ENCODE measurements around the gene RPS10. TPM values are rescaled to one million over a fixed set of nuclear protein-coding genes. Genes with fewer than 3 reads are reported as not detected.
"Not testable (repeated sequence)": the region's sequence is repeated elsewhere in the genome, so short reads cannot be mapped to it uniquely, and the experiment has no call there.

Gene RPS10
- total and polyA plus RNA-seq, 2 of the 8 experiments (the other 6 are each of a cell fraction or from before 2014, with no cell fraction given), result 2,408 to 11,142 TPM

DNA sequence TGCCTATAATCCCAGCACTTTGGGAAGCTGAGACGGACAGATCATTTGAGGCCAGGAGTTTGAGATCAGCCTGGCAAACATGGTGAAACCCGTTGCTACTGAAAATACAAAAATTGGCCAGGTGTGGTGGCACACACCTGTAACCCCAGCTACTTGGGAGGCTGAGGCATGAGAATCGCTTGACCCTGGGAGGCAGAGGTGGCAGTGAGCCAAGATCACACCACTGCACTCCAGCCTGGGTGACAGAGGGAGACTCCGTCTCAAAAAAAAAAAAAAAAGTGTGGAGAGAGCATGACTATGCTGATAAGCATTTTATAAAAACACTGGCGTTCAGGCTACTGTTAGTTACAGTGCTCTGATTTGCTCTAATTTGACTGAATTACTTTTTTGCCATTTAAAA is 48.3 kb downstream of the RPS10 start:
- H3K9me3 ChIP-seq (ENCODE audit: insufficient read depth in 2 of 2, low read depth in 1 of 2, low read length in 1 of 2); H2BK20ac ChIP-seq (ENCODE audit: low read length); H2AFZ ChIP-seq (ENCODE audit: low read length); H3K23me2 ChIP-seq (ENCODE audit: low read depth, low read length); H3K4me1 ChIP-seq (replicated peaks in 1 of 4; ENCODE audit: control insufficient read depth in 3 of 4, insufficient read depth in 4 of 4, low read length in 3 of 4); H3K4me2 ChIP-seq (ENCODE audit: insufficient read depth in 1 of 2, low read depth in 2 of 2, low read length in 2 of 2); H3K23ac ChIP-seq (ENCODE audit: insufficient read length); H3K27ac ChIP-seq (ENCODE audit: low read depth, low read length); CTCF ChIA-PET (ENCODE audit: partially characterized antibody); H2AK5ac ChIP-seq (ENCODE audit: low read depth, low read length); H2BK12ac ChIP-seq (ENCODE audit: low read depth, low read length); H4K5ac ChIP-seq (ENCODE audit: insufficient read length, low read depth, low read length); H3K18ac ChIP-seq (ENCODE audit: extremely low read depth, low read length); H4K8ac ChIP-seq (ENCODE audit: extremely low read depth, insufficient read depth, low read length); FAIRE-seq; H3K14ac ChIP-seq (ENCODE audit: insufficient read length); H2BK120ac ChIP-seq (replicated peaks; ENCODE audit: low read depth, low read length); H4K91ac ChIP-seq (replicated peaks; ENCODE audit: insufficient read length, low read length); H3K4ac ChIP-seq (replicated peaks; ENCODE audit: insufficient read length, low read depth, low read length); H3K27me3 ChIP-seq (replicated peaks in 1 of 4; ENCODE audit: control insufficient read depth in 3 of 4, extremely low read depth in 1 of 4, insufficient read depth in 3 of 4, low read length in 3 of 4); H2BK15ac ChIP-seq (ENCODE audit: low read length); H2BK5ac ChIP-seq (ENCODE audit: low read depth, low read length); H3K4me3 ChIP-seq (ENCODE audit: extremely low read depth in 1 of 4, insufficient read depth in 2 of 4, low read depth in 3 of 4, low read length in 4 of 4); H3K36me3 ChIP-seq (ENCODE audit: control insufficient read depth in 2 of 4, insufficient read depth in 4 of 4, low read length in 3 of 4); H3K56ac ChIP-seq (replicated peaks; ENCODE audit: insufficient read length, low read depth, low read length); POLR2A ChIA-PET (ENCODE audit: partially characterized antibody); DNase-seq (ENCODE audit: low read depth in 1 of 2, low spot score in 2 of 2); H3K9ac ChIP-seq (replicated peaks in 1 of 4; ENCODE audit: extremely low read depth in 1 of 4, low read depth in 3 of 4, low read length in 3 of 4): not testable (repeated sequence)
- WGBS, 2 experiments (ENCODE audit: extremely low coverage in 1 of 2, insufficient coverage in 1 of 2, insufficient read length in 1 of 2, insufficient replicate concordance in 2 of 2, low coverage in 1 of 2, low lambda C conversion rate in 2 of 2, missing lambda C conversion rate in 1 of 2), result 81% methylated on average over 5 of the region's 5 CpGs; no CpG with 5 or more reads in 1 of the 2 experiments
- Histone ChIP-seq H3K79me2 (ENCODE audit: control insufficient read depth in 1 of 2, insufficient read depth in 2 of 2, low read length in 2 of 2) (peaks cover 0 to 85% of the 10 kb centered on the region in 2 experiments; a peak in 2 of 4 replicates), H4K20me1 (replicated peaks in 1 of 2; ENCODE audit: control insufficient read depth in 1 of 2, insufficient read depth in 2 of 2, low read length in 2 of 2) (peaks cover 0 to 15% of the 10 kb centered on the region in 2 experiments), H3K79me1 (ENCODE audit: low read depth, low read length) (peaks cover 15% of the 10 kb centered on the region)
